GM20431 (cell line): ENCODE data around the gene RAB27A.
"Not testable (repeated sequence)": the region's sequence is repeated elsewhere in the genome, so short reads cannot be mapped to it uniquely, and the experiment has no call there.

Experiments
- in situ Hi-C: fragments of 300-500 bp; cut with MseI, MboI; formaldehyde crosslinking; loops from one replicate; pipeline ENCODE4 v1.15.0; 2020; ENCODE audit warnings: low sequenced_read_pairs; ENCODE audit not compliant: unreplicated experiment

Gene RAB27A

GRCh38 chr15:55254916-55255679 is 34.5 kb downstream of the RAB27A start:
- in situ Hi-C loops: no loop called here

GRCh38 chr15:55253580-55253979 is 36.0 kb downstream of the RAB27A start:
- in situ Hi-C loops: no loop called here

GRCh38 chr15:55252201-55252600 is 37.4 kb downstream of the RAB27A start:
- in situ Hi-C loops: not testable (repeated sequence)

GRCh38 chr15:55250941-55251340 is 38.7 kb downstream of the RAB27A start:
- in situ Hi-C loops: no loop called here

- in situ Hi-C loops: no loop called here
Measured at GRCh38 chr15:55250392-55250791, 39.2 kb downstream of the RAB27A start.

- in situ Hi-C loops: not testable (repeated sequence)
Measured at GRCh38 chr15:55249885-55250284, 39.7 kb downstream of the RAB27A start.

GRCh38 chr15:55248895-55249294 is 40.7 kb downstream of the RAB27A start:
- in situ Hi-C loops: no loop called here

GRCh38 chr15:55247766-55248427 is 41.7 kb downstream of the RAB27A start:
- in situ Hi-C loops: no loop called here

- in situ Hi-C loops: no loop called here
Measured at GRCh38 chr15:55247311-55247710, 42.3 kb downstream of the RAB27A start.

GRCh38 chr15:55246567-55246966 is 43.0 kb downstream of the RAB27A start:
- in situ Hi-C loops: no loop called here

GRCh38 chr15:55245059-55245458 is 44.6 kb downstream of the RAB27A start:
- in situ Hi-C loops: no loop called here

- in situ Hi-C loops: no loop called here
Measured at GRCh38 chr15:55241891-55242290, 47.7 kb downstream of the RAB27A start.

GRCh38 chr15:55241186-55241585 is 48.4 kb downstream of the RAB27A start:
- in situ Hi-C loops: no loop called here

GRCh38 chr15:55240125-55240760 is 49.4 kb downstream of the RAB27A start:
- in situ Hi-C loops: no loop called here

- in situ Hi-C loops: no loop called here
Measured at GRCh38 chr15:55239440-55240124, 50.0 kb downstream of the RAB27A start.

GRCh38 chr15:55238877-55239276 is 50.7 kb downstream of the RAB27A start:
- in situ Hi-C loops: no loop called here

- in situ Hi-C loops: no loop called here
Measured at GRCh38 chr15:55237219-55238130, 52.1 kb downstream of the RAB27A start.

GRCh38 chr15:55235546-55236036 is 54.0 kb downstream of the RAB27A start:
- in situ Hi-C loops: no loop called here

- in situ Hi-C loops: no loop called here
Measured at GRCh38 chr15:55234800-55235104, 54.9 kb downstream of the RAB27A start.
